ENCODE results near the gene NLE1. TPM values are rescaled to one million over a fixed set of nuclear protein-coding genes. Genes with fewer than 3 reads are reported as not detected.
"Not testable (repeated sequence)": the region's sequence is repeated elsewhere in the genome, so short reads cannot be mapped to it uniquely, and the experiment has no call there.

The NLE1 gene
- 10 to 100 TPM; 15.8 to 38.9 TPM for total RNA-seq

- H3K4me3 Mint-ChIP-seq = peak within 1 kb of the TSS; percentile 80
- peaks cover 36% of the 10 kb centered on the region for H3K36me3 Mint-ChIP-seq (ENCODE audit: low read depth)
- no peaks in the 10 kb centered on the region for H3K4me1 Mint-ChIP-seq
- peak; percentile 97 for ATAC-seq (replicated peaks)
- H3K27ac Mint-ChIP-seq = peak within 1 kb of the TSS; percentile 41
- no peaks in the 10 kb centered on the region for H3K27me3 Mint-ChIP-seq
- no peaks in the 10 kb centered on the region for H3K9me3 Mint-ChIP-seq
Observed at GRCh38 chr17:35141681-35142466, at the start of gene NLE1. Gene NLE1 (minus strand): TSS chr17:35142303. CDS start chr17:35142275, 28 bp downstream.

GRCh38 chr17:35191001-35191695, 49.0 kb upstream of the NLE1 start:
- Mint-ChIP-seq H3K4me1 (peaks cover 26% of the 10 kb centered on the region), H3K27me3 (no peaks in the 10 kb centered on the region), H3K4me3 (no peak overlapping the region), H3K27ac (no peak overlapping the region), H3K9me3 (peaks cover 3% of the 10 kb centered on the region), H3K36me3 (ENCODE audit: low read depth) (no peaks in the 10 kb centered on the region)
- ATAC-seq (replicated peaks) = no peak

- Mint-ChIP-seq H3K27ac (no peak overlapping the region), H3K4me3 (no peak overlapping the region), H3K4me1 (peaks cover 26% of the 10 kb centered on the region), H3K27me3 (no peaks in the 10 kb centered on the region), H3K9me3 (peaks cover 3% of the 10 kb centered on the region), H3K36me3 (ENCODE audit: low read depth) (no peaks in the 10 kb centered on the region)
- ATAC-seq (replicated peaks) = no peak
Observed at GRCh38 chr17:35189291-35189690, 47.2 kb upstream of the NLE1 start.

- Mint-ChIP-seq H3K9me3 (peaks cover 3% of the 10 kb centered on the region), H3K36me3 (ENCODE audit: low read depth) (no peaks in the 10 kb centered on the region), H3K27me3 (no peaks in the 10 kb centered on the region), H3K27ac (no peak overlapping the region), H3K4me3 (peak overlapping the region; percentile 40), H3K4me1 (peaks cover 23% of the 10 kb centered on the region)
- peak; percentile 58 for ATAC-seq (replicated peaks)
Observed at GRCh38 chr17:35188111-35188510, 46.0 kb upstream of the NLE1 start.

GRCh38 chr17:35187481-35187880, 45.4 kb upstream of the NLE1 start:
- Mint-ChIP-seq H3K9me3 (peaks cover 3% of the 10 kb centered on the region), H3K27me3 (no peaks in the 10 kb centered on the region), H3K4me1 (peaks cover 18% of the 10 kb centered on the region), H3K27ac (no peak overlapping the region), H3K4me3 (no peak overlapping the region), H3K36me3 (ENCODE audit: low read depth) (no peaks in the 10 kb centered on the region)
- no peak for ATAC-seq (replicated peaks)

- Mint-ChIP-seq H3K4me3 (no peak overlapping the region), H3K4me1 (peaks cover 18% of the 10 kb centered on the region), H3K27ac (no peak overlapping the region), H3K9me3 (peaks cover 3% of the 10 kb centered on the region), H3K27me3 (no peaks in the 10 kb centered on the region), H3K36me3 (ENCODE audit: low read depth) (no peaks in the 10 kb centered on the region)
- ATAC-seq (replicated peaks) = peak; percentile 28
Observed at GRCh38 chr17:35185849-35186248, 43.7 kb upstream of the NLE1 start.

GRCh38 chr17:35184274-35184673, 42.2 kb upstream of the NLE1 start:
- Mint-ChIP-seq H3K27ac (no peak overlapping the region), H3K27me3 (no peaks in the 10 kb centered on the region), H3K4me1 (peaks cover 27% of the 10 kb centered on the region), H3K9me3 (no peaks in the 10 kb centered on the region), H3K4me3 (no peak overlapping the region), H3K36me3 (ENCODE audit: low read depth) (no peaks in the 10 kb centered on the region)
- no peak for ATAC-seq (replicated peaks)

GRCh38 chr17:35183332-35183731, 41.2 kb upstream of the NLE1 start:
- Mint-ChIP-seq H3K36me3 (ENCODE audit: low read depth) (no peaks in the 10 kb centered on the region), H3K27me3 (no peaks in the 10 kb centered on the region), H3K4me3 (no peak overlapping the region), H3K9me3 (no peaks in the 10 kb centered on the region), H3K27ac (no peak overlapping the region), H3K4me1 (peaks cover 32% of the 10 kb centered on the region)
- ATAC-seq (replicated peaks) = peak; percentile 82

GRCh38 chr17:35179379-35179778, 37.3 kb upstream of the NLE1 start:
- not testable (repeated sequence) for H3K36me3 Mint-ChIP-seq (ENCODE audit: low read depth); ATAC-seq (replicated peaks); H3K27me3 Mint-ChIP-seq; H3K9me3 Mint-ChIP-seq
- Mint-ChIP-seq H3K4me3 (peak overlapping the region; percentile 24), H3K4me1 (peaks cover 47% of the 10 kb centered on the region), H3K27ac (peak overlapping the region; percentile 39)

GRCh38 chr17:35176897-35177296, 34.8 kb upstream of the NLE1 start:
- Mint-ChIP-seq H3K36me3 (ENCODE audit: low read depth) (no peaks in the 10 kb centered on the region), H3K4me3 (peak overlapping the region; percentile 82), H3K27ac (peak overlapping the region; percentile 96), H3K9me3 (no peaks in the 10 kb centered on the region), H3K27me3 (no peaks in the 10 kb centered on the region), H3K4me1 (peaks cover 51% of the 10 kb centered on the region)
- no peak for ATAC-seq (replicated peaks)

GRCh38 chr17:35175638-35176415, 33.7 kb upstream of the NLE1 start:
- H3K4me1 Mint-ChIP-seq = peaks cover 51% of the 10 kb centered on the region
- H3K4me3 Mint-ChIP-seq = no peak overlapping the region

GRCh38 chr17:35174835-35175334, 32.8 kb upstream of the NLE1 start:
- Mint-ChIP-seq H3K4me3 (peak overlapping the region; percentile 20), H3K4me1 (peaks cover 45% of the 10 kb centered on the region), H3K36me3 (ENCODE audit: low read depth) (no peaks in the 10 kb centered on the region), H3K27me3 (no peaks in the 10 kb centered on the region), H3K27ac (peak overlapping the region; percentile 57), H3K9me3 (no peaks in the 10 kb centered on the region)
- no peak for ATAC-seq (replicated peaks)

More at GRCh38 chr17:35175638-35176415, 33.7 kb upstream of the NLE1 start:
- H3K9me3 Mint-ChIP-seq = no peaks in the 10 kb centered on the region
- H3K27me3 Mint-ChIP-seq = no peaks in the 10 kb centered on the region
- no peaks in the 10 kb centered on the region for H3K36me3 Mint-ChIP-seq (ENCODE audit: low read depth)
- no peak for ATAC-seq (replicated peaks)
- H3K27ac Mint-ChIP-seq = no peak overlapping the region

- ATAC-seq (replicated peaks); H3K9me3 Mint-ChIP-seq; H3K27ac Mint-ChIP-seq; H3K36me3 Mint-ChIP-seq (ENCODE audit: low read depth); H3K27me3 Mint-ChIP-seq: not testable (repeated sequence)
- Mint-ChIP-seq H3K4me1 (peaks cover 26% of the 10 kb centered on the region), H3K4me3 (peak overlapping the region; percentile 13)
Observed at GRCh38 chr17:35172321-35172720, 30.2 kb upstream of the NLE1 start.

- Mint-ChIP-seq H3K36me3 (ENCODE audit: low read depth) (no peaks in the 10 kb centered on the region), H3K4me3 (peak overlapping the region; percentile 26), H3K9me3 (no peaks in the 10 kb centered on the region), H3K4me1 (peaks cover 21% of the 10 kb centered on the region), H3K27ac (no peak overlapping the region), H3K27me3 (no peaks in the 10 kb centered on the region)
- peak; percentile 53 for ATAC-seq (replicated peaks)
Observed at GRCh38 chr17:35171834-35172233, 29.7 kb upstream of the NLE1 start.
